Panc1 (cell line): ENCODE measurements around the gene HUNK. TPM values are rescaled to one million over a fixed set of nuclear protein-coding genes. Genes with fewer than 3 reads are reported as not detected.

Experiments
- ATAC-seq: fragments of 200-7000 bp; cut with Tn5 transposase; 2 replicates; pipeline ENCODE4 v1.9.1; 2020; ENCODE audit warnings: mild to moderate bottlenecking, moderate library complexity
- BruUV-seq: library from RNA; stranded (reverse); fragments of 400-500 nt; replicated peaks from 2 replicates; lab custom pipeline; 2021; lab: Mats Ljungman, UMichigan
- CTCF ChIA-PET: fragments of 300-600 bp; sonication (Branson Sonifier 250); formaldehyde crosslinking; loops from one replicate; lab custom pipeline; 2022; ENCODE audit warnings: antibody characterized with exemption; lab: Charles Lee
- POLR2A ChIA-PET: fragments of 300-600 bp; sonication (Branson Sonifier 250); formaldehyde crosslinking; loops from one replicate; lab custom pipeline; 2022; ENCODE audit warnings: antibody characterized with exemption; lab: Charles Lee
- DNase-seq: peaks from one replicate; pipeline ENCODE4 v3.0.0-alpha.2; 2010; ENCODE audit warnings: low read depth, low spot score
- H3K27ac ChIP-seq: 2 replicates; pipeline ENCODE4 v1.5.1; 2011; ENCODE audit warnings: mild to moderate bottlenecking, low read length, inconsistent platforms
- H3K27me3 ChIP-seq: fragments of 200-500 bp; sonication (Bioruptor generic); 2 replicates; pipeline ENCODE4 v1.6.0; 2014; ENCODE audit warnings: low read length, inconsistent platforms; ENCODE audit not compliant: control insufficient read depth, insufficient read depth
- H3K36me3 ChIP-seq: fragments of 200-500 bp; sonication (Bioruptor generic); 2 replicates; pipeline ENCODE4 v1.5.1; 2014; ENCODE audit warnings: inconsistent platforms, mild to moderate bottlenecking, low read length, moderate library complexity; ENCODE audit not compliant: control insufficient read depth, insufficient read depth
- H3K4me1 ChIP-seq: 2 replicates; pipeline ENCODE4 v1.5.1; 2011; ENCODE audit warnings: inconsistent platforms, mild to moderate bottlenecking, low read length, moderate library complexity; ENCODE audit not compliant: control insufficient read depth, insufficient read depth
- H3K4me3 ChIP-seq, 2 experiments: 2 replicates each; pipeline ENCODE4 v1.5.1; 2011 to 2012; ENCODE audit warnings: low read depth in 2 of 2, low read length in 2 of 2, mild to moderate bottlenecking in 2 of 2, inconsistent platforms in 1 of 2, moderate library complexity in 1 of 2
- H3K9me3 ChIP-seq: fragments of 200-500 bp; sonication (Bioruptor generic); 2 replicates; pipeline ENCODE4 v1.5.1; 2014; ENCODE audit warnings: low read depth, mild to moderate bottlenecking, inconsistent platforms, low read length, moderate library complexity; ENCODE audit not compliant: control insufficient read depth, insufficient read depth
- CTCF ChIP-seq: fragments of 450-650 bp; IDR thresholded peaks from 2 replicates; pipeline ENCODE4 v1.5.1; 2017; ENCODE audit warnings: mild to moderate bottlenecking
- POLR2AphosphoS5 ChIP-seq: IDR thresholded peaks from 2 replicates; pipeline ENCODE4 v1.6.1; 2012; ENCODE audit warnings: mild to moderate bottlenecking, low read depth, low read length, moderate library complexity
- REST ChIP-seq, 2 experiments: IDR thresholded peaks; 2 replicates each; pipeline ENCODE4 v1.6.1; 2011 to 2012; ENCODE audit warnings: low read depth in 2 of 2, control low read depth in 1 of 2, low read length in 1 of 2, mild to moderate bottlenecking in 1 of 2, moderate library complexity in 1 of 2; ENCODE audit not compliant: insufficient read depth in 1 of 2
- SIN3A ChIP-seq: IDR thresholded peaks from 2 replicates; pipeline ENCODE4 v1.6.1; 2012; ENCODE audit warnings: low read depth, mild to moderate bottlenecking, low read length, moderate library complexity, borderline replicate concordance; ENCODE audit not compliant: insufficient read depth
- TCF7L2 ChIP-seq: IDR thresholded peaks from 2 replicates; pipeline ENCODE4 v1.6.1; 2011; ENCODE audit warnings: mild to moderate bottlenecking, low read depth, low read length, inconsistent platforms
- in situ Hi-C: cut with HindIII; loops from 2 replicates; pipeline ENCODE4 v1.10.0; 2016; ENCODE audit warnings: low sequenced_read_pairs, low pct_unique_long_range_greater_than_20kb
- intact Hi-C: fragments of 100-400 bp; cut with micrococcal nuclease; formaldehyde crosslinking; loops from one replicate; pipeline ENCODE4 v1.10.0; 2022; ENCODE audit not compliant: unreplicated experiment
- total RNA-seq: library from RNA; stranded (reverse); gene quantifications from one replicate; pipeline ENCODE4 v1.2.1, GENCODE V29; 2021; ENCODE audit not compliant: unreplicated experiment

HUNK gene
- total RNA-seq, 1 experiment from 2014 or later, result 0.05 TPM

- Histone ChIP-seq H3K36me3 (no peaks in the 10 kb centered on the region), H3K27me3 (peaks cover 3% of the 10 kb centered on the region), H3K9me3 (no peaks in the 10 kb centered on the region), H3K4me1 (no peaks in the 10 kb centered on the region), H3K4me3 (no peak overlapping the region), H3K27ac (no peak overlapping the region)
- in situ Hi-C loops (no loop called here), intact Hi-C loops (loop anchor here (10.0 kb wide), 1 partner anchor 95 kb away; no protein-coding TSS in a partner anchor)
- no TSS peak for BruUV-seq
- TF ChIP-seq REST (IDR thresholded peaks at IDR 0.05; ENCODE audit: insufficient read depth in 1 of 2, low read depth in 2 of 2, low read length in 1 of 2) (no peak), POLR2AphosphoS5 (no peak), TCF7L2 (no peak), CTCF (no peak), SIN3A (no peak)
- POLR2A ChIA-PET, result no interaction called here
- ATAC-seq (no peak), DNase-seq (no peak)
- CTCF ChIA-PET, result no interaction called here
Observed at GRCh38 chr21:31879911-31880310, 7.1 kb downstream of the HUNK start.

- CTCF ChIA-PET, result no interaction called here
- intact Hi-C loops, result no loop called here
Observed at GRCh38 chr21:31880816-31881215, 8.0 kb downstream of the HUNK start.

More at GRCh38 chr21:31880816-31881215, 8.0 kb downstream of the HUNK start:
- in situ Hi-C loops, result no loop called here
- H3K4me1 ChIP-seq, result no peaks in the 10 kb centered on the region
- H3K27ac ChIP-seq, result no peak overlapping the region
- no peaks in the 10 kb centered on the region for H3K36me3 ChIP-seq
- DNase-seq, result no peak
- peaks cover 3% of the 10 kb centered on the region for H3K27me3 ChIP-seq
- POLR2A ChIA-PET, result no interaction called here
- BruUV-seq, result no TSS peak
- H3K4me3 ChIP-seq, result no peak overlapping the region
- H3K9me3 ChIP-seq, result no peaks in the 10 kb centered on the region
- no peak for ATAC-seq
- TF ChIP-seq CTCF (no peak), POLR2AphosphoS5 (no peak), TCF7L2 (no peak), SIN3A (no peak), REST (IDR thresholded peaks at IDR 0.05; ENCODE audit: insufficient read depth in 1 of 2, low read depth in 2 of 2, low read length in 1 of 2) (no peak)
